ENCODE measurements around the gene KLK2. TPM values are rescaled to one million over a fixed set of nuclear protein-coding genes. Genes with fewer than 3 reads are reported as not detected.

Gene KLK2
- total and polyA plus RNA-seq, 2 of the 8 experiments (the other 6 are each of a cell fraction or from before 2014, with no cell fraction given), result 0.20 TPM; not detected in 1

DNA sequence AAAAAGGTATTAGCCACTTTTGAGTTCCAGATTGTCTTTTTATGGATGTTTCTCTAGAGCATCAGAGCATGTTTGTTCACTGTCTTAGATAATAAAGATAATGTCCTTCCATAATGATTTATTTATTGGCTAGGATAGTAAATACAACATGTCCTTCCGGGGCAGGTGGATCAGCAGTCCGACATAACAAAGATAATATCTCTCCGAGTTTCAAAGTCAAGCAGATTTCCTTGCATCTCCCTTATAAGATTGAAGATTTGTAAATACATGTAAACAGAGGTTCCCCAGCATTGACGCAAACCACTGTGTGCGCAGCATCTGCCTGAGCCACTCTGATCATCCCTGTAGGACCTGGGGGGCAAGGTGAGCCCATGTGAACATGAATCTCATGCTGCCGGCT lies 31.1 kb upstream of the KLK2 start:
- Histone ChIP-seq H2BK15ac (ENCODE audit: low read length) (no peak overlapping the region), H3K27ac (ENCODE audit: low read depth, low read length) (no peak overlapping the region), H3K4me1 (replicated peaks in 1 of 4; ENCODE audit: control insufficient read depth in 3 of 4, insufficient read depth in 4 of 4, low read length in 3 of 4) (0 out of 7 replicates have a peak, but pooled peaks cover 0 to 2% (median 0%) of the 10 kb centered on the region in 4 experiments), H2BK120ac (replicated peaks; ENCODE audit: low read depth, low read length) (no peak overlapping the region), H4K5ac (ENCODE audit: insufficient read length, low read depth, low read length) (no peak overlapping the region), H2BK12ac (ENCODE audit: low read depth, low read length) (no peak overlapping the region), H3K56ac (replicated peaks; ENCODE audit: insufficient read length, low read depth, low read length) (no peak overlapping the region), H3K23ac (ENCODE audit: insufficient read length) (no peak overlapping the region), H3K14ac (ENCODE audit: insufficient read length) (no peak overlapping the region), H3K79me1 (ENCODE audit: low read depth, low read length) (no peaks in the 10 kb centered on the region), H4K8ac (ENCODE audit: extremely low read depth, insufficient read depth, low read length) (no peak overlapping the region), H3K9ac (replicated peaks in 1 of 4; ENCODE audit: extremely low read depth in 1 of 4, low read depth in 3 of 4, low read length in 3 of 4) (no peak overlapping the region), H2AFZ (ENCODE audit: low read length) (no peak overlapping the region), H3K79me2 (ENCODE audit: control insufficient read depth in 1 of 2, insufficient read depth in 2 of 2, low read length in 2 of 2) (no peaks in the 10 kb centered on the region), H3K23me2 (ENCODE audit: low read depth, low read length) (no peaks in the 10 kb centered on the region), H3K4me2 (ENCODE audit: insufficient read depth in 1 of 2, low read depth in 2 of 2, low read length in 2 of 2) (no peak overlapping the region), H3K27me3 (replicated peaks in 1 of 4; ENCODE audit: control insufficient read depth in 3 of 4, extremely low read depth in 1 of 4, insufficient read depth in 3 of 4, low read length in 3 of 4) (peaks cover 0 to 3% (median 0%) of the 10 kb centered on the region in 4 experiments; a peak in 4 of 7 replicates), H3K4me3 (ENCODE audit: extremely low read depth in 1 of 4, insufficient read depth in 2 of 4, low read depth in 3 of 4, low read length in 4 of 4) (no peak overlapping the region), H2AK5ac (ENCODE audit: low read depth, low read length) (no peak overlapping the region), H3K18ac (ENCODE audit: extremely low read depth, low read length) (no peak overlapping the region), H3K36me3 (ENCODE audit: control insufficient read depth in 2 of 4, insufficient read depth in 4 of 4, low read length in 3 of 4) (no peaks in the 10 kb centered on the region), H2BK20ac (ENCODE audit: low read length) (no peak overlapping the region), H2BK5ac (ENCODE audit: low read depth, low read length) (no peak overlapping the region), H4K20me1 (replicated peaks in 1 of 2; ENCODE audit: control insufficient read depth in 1 of 2, insufficient read depth in 2 of 2, low read length in 2 of 2) (no peaks in the 10 kb centered on the region), H4K91ac (replicated peaks; ENCODE audit: insufficient read length, low read length) (no peak overlapping the region), H3K4ac (replicated peaks; ENCODE audit: insufficient read length, low read depth, low read length) (no peak overlapping the region), H3K9me3 (ENCODE audit: insufficient read depth in 2 of 2, low read depth in 1 of 2, low read length in 1 of 2) (0 out of 4 replicates have a peak, but pooled peaks cover 0 to 4% of the 10 kb centered on the region in 2 experiments)
- DNase-seq (ENCODE audit: low read depth in 1 of 2, low spot score in 2 of 2) (no peak), FAIRE-seq (no peak)
- POLR2A ChIA-PET (ENCODE audit: partially characterized antibody), result no interaction called here
- TF ChIP-seq KDM5A (IDR thresholded peaks at IDR 0.05; ENCODE audit: low read length), result no peak
- CTCF ChIA-PET (ENCODE audit: partially characterized antibody), result no interaction called here
- whole genome bisulfite sequencing, 2 experiments (ENCODE audit: extremely low coverage in 1 of 2, insufficient coverage in 1 of 2, insufficient read length in 1 of 2, insufficient replicate concordance in 2 of 2, low coverage in 1 of 2, low lambda C conversion rate in 2 of 2, missing lambda C conversion rate in 1 of 2), result 91% methylated on average over 6 of the region's 6 CpGs; no CpG with 5 or more reads in 1 of the 2 experiments
